ENCODE results near the gene MACROD2. TPM values are rescaled to one million over a fixed set of nuclear protein-coding genes. Genes with fewer than 3 reads are reported as not detected.

The MACROD2 gene
- polyA plus RNA-seq, 1 experiment: 0.47 TPM

GRCh38 chr20:15919118-15919517, 1923.8 kb downstream of the MACROD2 start:
- TF ChIP-seq, protein P1, sequence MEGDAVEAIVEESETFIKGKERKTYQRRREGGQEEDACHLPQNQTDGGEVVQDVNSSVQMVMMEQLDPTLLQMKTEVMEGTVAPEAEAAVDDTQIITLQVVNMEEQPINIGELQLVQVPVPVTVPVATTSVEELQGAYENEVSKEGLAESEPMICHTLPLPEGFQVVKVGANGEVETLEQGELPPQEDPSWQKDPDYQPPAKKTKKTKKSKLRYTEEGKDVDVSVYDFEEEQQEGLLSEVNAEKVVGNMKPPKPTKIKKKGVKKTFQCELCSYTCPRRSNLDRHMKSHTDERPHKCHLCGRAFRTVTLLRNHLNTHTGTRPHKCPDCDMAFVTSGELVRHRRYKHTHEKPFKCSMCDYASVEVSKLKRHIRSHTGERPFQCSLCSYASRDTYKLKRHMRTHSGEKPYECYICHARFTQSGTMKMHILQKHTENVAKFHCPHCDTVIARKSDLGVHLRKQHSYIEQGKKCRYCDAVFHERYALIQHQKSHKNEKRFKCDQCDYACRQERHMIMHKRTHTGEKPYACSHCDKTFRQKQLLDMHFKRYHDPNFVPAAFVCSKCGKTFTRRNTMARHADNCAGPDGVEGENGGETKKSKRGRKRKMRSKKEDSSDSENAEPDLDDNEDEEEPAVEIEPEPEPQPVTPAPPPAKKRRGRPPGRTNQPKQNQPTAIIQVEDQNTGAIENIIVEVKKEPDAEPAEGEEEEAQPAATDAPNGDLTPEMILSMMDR (IDR thresholded peaks at IDR 0.05; ENCODE audit: insufficient read depth, low read depth, low read length): no peak
- CTCF ChIA-PET: no interaction called here
- Histone ChIP-seq H3K4me3 (ENCODE audit: low read depth, low read length) (no peak overlapping the region), H3K36me3 (ENCODE audit: control insufficient read depth, insufficient read depth, low read length) (no peaks in the 10 kb centered on the region), H3K27me3 (ENCODE audit: control insufficient read depth, insufficient read depth, low read length) (no peaks in the 10 kb centered on the region)
- DNase-seq (ENCODE audit: low read depth): no peak
- POLR2A ChIA-PET: no interaction called here

GRCh38 chr20:15921930-15922329, 1926.6 kb downstream of the MACROD2 start:
- H3K27me3 ChIP-seq (ENCODE audit: control insufficient read depth, insufficient read depth, low read length): no peaks in the 10 kb centered on the region
- no peaks in the 10 kb centered on the region for H3K36me3 ChIP-seq (ENCODE audit: control insufficient read depth, insufficient read depth, low read length)
- H3K4me3 ChIP-seq (ENCODE audit: low read depth, low read length): no peak overlapping the region
- CTCF ChIA-PET: no interaction called here
- POLR2A ChIA-PET: no interaction called here
- DNase-seq (ENCODE audit: low read depth): no peak
- TF ChIP-seq, protein P1 (IDR thresholded peaks at IDR 0.05; ENCODE audit: insufficient read depth, low read depth, low read length): no peak

GRCh38 chr20:15922556-15922955, 1927.2 kb downstream of the MACROD2 start:
- H3K27me3 ChIP-seq (ENCODE audit: control insufficient read depth, insufficient read depth, low read length): no peaks in the 10 kb centered on the region
- ChIA-PET CTCF (no interaction called here), POLR2A (no interaction called here)
- H3K4me3 ChIP-seq (ENCODE audit: low read depth, low read length): no peak overlapping the region
- no peaks in the 10 kb centered on the region for H3K36me3 ChIP-seq (ENCODE audit: control insufficient read depth, insufficient read depth, low read length)
- TF ChIP-seq, protein P1 (IDR thresholded peaks at IDR 0.05; ENCODE audit: insufficient read depth, low read depth, low read length): no peak
- DNase-seq (ENCODE audit: low read depth): no peak

DNA sequence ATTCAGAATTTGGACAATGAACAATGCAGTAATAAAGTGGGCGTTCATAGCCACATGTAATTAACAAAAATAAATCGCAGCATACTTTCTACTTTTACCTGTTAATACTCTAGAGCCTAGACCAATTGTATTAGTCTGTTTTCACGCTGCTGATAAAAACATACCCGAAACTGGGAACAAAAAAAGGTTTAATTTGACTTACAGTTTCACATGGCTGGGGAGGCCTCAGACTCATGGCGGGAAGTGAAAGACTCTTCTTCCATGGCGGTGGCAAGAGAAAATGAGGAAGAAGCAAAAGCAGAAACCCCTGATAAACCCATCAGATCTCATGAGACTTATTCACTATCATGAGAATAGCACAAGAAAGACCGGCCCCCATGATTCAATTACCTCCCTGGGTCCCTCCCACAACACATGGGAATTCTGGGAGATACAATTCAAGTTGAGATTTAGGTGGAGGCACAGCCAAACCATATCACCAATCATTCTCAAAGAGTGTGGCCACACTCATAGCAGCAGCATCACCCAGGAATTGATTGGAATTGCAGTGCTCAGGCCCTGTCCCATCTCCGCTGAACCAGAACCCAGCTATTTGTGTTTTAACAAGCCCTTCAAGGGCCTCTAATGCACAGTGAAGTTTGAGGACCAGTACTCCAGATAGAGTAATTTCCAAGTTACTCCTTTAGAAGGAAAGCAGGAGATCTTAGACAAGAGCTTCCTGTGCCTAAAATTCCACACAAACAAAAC, 1927.9 kb downstream of the MACROD2 start:
- POLR2A ChIA-PET: no interaction called here
- CTCF ChIA-PET: no interaction called here

GRCh38 chr20:15924556-15924955, 1929.2 kb downstream of the MACROD2 start:
- CTCF ChIA-PET: interaction anchor here (0.6 kb wide), 1 partner anchor 160 kb away, joined by 3 read pairs; no protein-coding TSS in a partner anchor
- Histone ChIP-seq H3K4me3 (ENCODE audit: low read depth, low read length) (no peak overlapping the region), H3K27me3 (ENCODE audit: control insufficient read depth, insufficient read depth, low read length) (no peaks in the 10 kb centered on the region), H3K36me3 (ENCODE audit: control insufficient read depth, insufficient read depth, low read length) (no peaks in the 10 kb centered on the region)
- DNase-seq (ENCODE audit: low read depth): no peak
- TF ChIP-seq, protein P1 (IDR thresholded peaks at IDR 0.05; ENCODE audit: insufficient read depth, low read depth, low read length): no peak
- POLR2A ChIA-PET: no interaction called here

More for the DNA sequence above, 1927.9 kb downstream of the MACROD2 start:
- H3K27me3 ChIP-seq (ENCODE audit: control insufficient read depth, insufficient read depth, low read length): no peaks in the 10 kb centered on the region
- no peaks in the 10 kb centered on the region for H3K36me3 ChIP-seq (ENCODE audit: control insufficient read depth, insufficient read depth, low read length)
- DNase-seq (ENCODE audit: low read depth): no peak
- H3K4me3 ChIP-seq (ENCODE audit: low read depth, low read length): no peak overlapping the region
- TF ChIP-seq, protein P1 (IDR thresholded peaks at IDR 0.05; ENCODE audit: insufficient read depth, low read depth, low read length): no peak

Data from BJ (cell line).